GM10266 (cell line): ENCODE measurements around the gene HELZ.

Experiments used
- DNase-seq: peaks from one replicate; pipeline ENCODE4 v3.0.0; 2012; ENCODE audit errors: extremely low spot score
- CTCF ChIP-seq: IDR thresholded peaks from 2 replicates; pipeline ENCODE4 v1.5.1; 2012; ENCODE audit warnings: mild to moderate bottlenecking, low read depth; ENCODE audit not compliant: control insufficient read depth, insufficient read depth; ENCODE audit errors: missing control alignments

HELZ gene

GRCh38 chr17:67215991-67216421 lies 29.0 kb downstream of the HELZ start:
- no peak for TF ChIP-seq CTCF
- DNase-seq: no peak

GRCh38 chr17:67212714-67213417 lies 32.1 kb downstream of the HELZ start:
- DNase-seq: no peak
- TF ChIP-seq CTCF: no peak

GRCh38 chr17:67212231-67212630 lies 32.8 kb downstream of the HELZ start:
- no peak for DNase-seq

GRCh38 chr17:67211742-67212141 lies 33.3 kb downstream of the HELZ start:
- TF ChIP-seq CTCF: no peak
- DNase-seq: no peak

More at GRCh38 chr17:67212231-67212630, 32.8 kb downstream of the HELZ start:
- no peak for TF ChIP-seq CTCF

GRCh38 chr17:67210915-67211314 lies 34.1 kb downstream of the HELZ start:
- no peak for TF ChIP-seq CTCF
- no peak for DNase-seq

- DNase-seq: no peak
- TF ChIP-seq CTCF: no peak
Measured at GRCh38 chr17:67208232-67208631, 36.8 kb downstream of the HELZ start.

- DNase-seq: no peak
- no peak for TF ChIP-seq CTCF
Measured at GRCh38 chr17:67203818-67204217, 41.2 kb downstream of the HELZ start.
